ENCODE data around the gene BCL7A. TPM values are rescaled to one million over a fixed set of nuclear protein-coding genes. Genes with fewer than 3 reads are reported as not detected.

The BCL7A gene
- total and polyA plus RNA-seq, 4 donors: 3.5 to 8.3 (median 4.9) TPM

GRCh38 chr12:121974026-121974985 is 47.4 kb upstream of the BCL7A start:
- no peaks in the 10 kb centered on the region for H3K36me3 ChIP-seq (ENCODE audit: control insufficient read depth in 4 of 4, insufficient read depth in 3 of 4, low read depth in 1 of 4, low read length in 3 of 4)
- no peaks in the 10 kb centered on the region for H3K27me3 ChIP-seq (ENCODE audit: control insufficient read depth in 4 of 4, insufficient read depth in 4 of 4, low read length in 3 of 4)
- 79% methylated on average over 13 of the region's 13 CpGs for WGBS
- TF ChIP-seq FOXA2 (IDR thresholded peaks at IDR 0.05): no peak
- TF ChIP-seq JUND (IDR thresholded peaks at IDR 0.05): no peak
- no peak for TF ChIP-seq RXRA (IDR thresholded peaks at IDR 0.05)
- TF ChIP-seq, protein P1, sequence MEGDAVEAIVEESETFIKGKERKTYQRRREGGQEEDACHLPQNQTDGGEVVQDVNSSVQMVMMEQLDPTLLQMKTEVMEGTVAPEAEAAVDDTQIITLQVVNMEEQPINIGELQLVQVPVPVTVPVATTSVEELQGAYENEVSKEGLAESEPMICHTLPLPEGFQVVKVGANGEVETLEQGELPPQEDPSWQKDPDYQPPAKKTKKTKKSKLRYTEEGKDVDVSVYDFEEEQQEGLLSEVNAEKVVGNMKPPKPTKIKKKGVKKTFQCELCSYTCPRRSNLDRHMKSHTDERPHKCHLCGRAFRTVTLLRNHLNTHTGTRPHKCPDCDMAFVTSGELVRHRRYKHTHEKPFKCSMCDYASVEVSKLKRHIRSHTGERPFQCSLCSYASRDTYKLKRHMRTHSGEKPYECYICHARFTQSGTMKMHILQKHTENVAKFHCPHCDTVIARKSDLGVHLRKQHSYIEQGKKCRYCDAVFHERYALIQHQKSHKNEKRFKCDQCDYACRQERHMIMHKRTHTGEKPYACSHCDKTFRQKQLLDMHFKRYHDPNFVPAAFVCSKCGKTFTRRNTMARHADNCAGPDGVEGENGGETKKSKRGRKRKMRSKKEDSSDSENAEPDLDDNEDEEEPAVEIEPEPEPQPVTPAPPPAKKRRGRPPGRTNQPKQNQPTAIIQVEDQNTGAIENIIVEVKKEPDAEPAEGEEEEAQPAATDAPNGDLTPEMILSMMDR (IDR thresholded peaks at IDR 0.05; ENCODE audit: low read depth, low read length, missing input control): no peak
- TF ChIP-seq, protein P2, sequence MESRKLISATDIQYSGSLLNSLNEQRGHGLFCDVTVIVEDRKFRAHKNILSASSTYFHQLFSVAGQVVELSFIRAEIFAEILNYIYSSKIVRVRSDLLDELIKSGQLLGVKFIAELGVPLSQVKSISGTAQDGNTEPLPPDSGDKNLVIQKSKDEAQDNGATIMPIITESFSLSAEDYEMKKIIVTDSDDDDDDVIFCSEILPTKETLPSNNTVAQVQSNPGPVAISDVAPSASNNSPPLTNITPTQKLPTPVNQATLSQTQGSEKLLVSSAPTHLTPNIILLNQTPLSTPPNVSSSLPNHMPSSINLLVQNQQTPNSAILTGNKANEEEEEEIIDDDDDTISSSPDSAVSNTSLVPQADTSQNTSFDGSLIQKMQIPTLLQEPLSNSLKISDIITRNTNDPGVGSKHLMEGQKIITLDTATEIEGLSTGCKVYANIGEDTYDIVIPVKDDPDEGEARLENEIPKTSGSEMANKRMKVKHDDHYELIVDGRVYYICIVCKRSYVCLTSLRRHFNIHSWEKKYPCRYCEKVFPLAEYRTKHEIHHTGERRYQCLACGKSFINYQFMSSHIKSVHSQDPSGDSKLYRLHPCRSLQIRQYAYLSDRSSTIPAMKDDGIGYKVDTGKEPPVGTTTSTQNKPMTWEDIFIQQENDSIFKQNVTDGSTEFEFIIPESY (IDR thresholded peaks at IDR 0.05): no peak
- no peak for TF ChIP-seq SP1 (IDR thresholded peaks at IDR 0.05)
- TF ChIP-seq TAF1 (conservative IDR thresholded peaks at IDR 0.05): no peak
- TF ChIP-seq EGR1 (IDR thresholded peaks at IDR 0.05; ENCODE audit: low read depth in 2 of 2): no peak
- TF ChIP-seq, protein P3, sequence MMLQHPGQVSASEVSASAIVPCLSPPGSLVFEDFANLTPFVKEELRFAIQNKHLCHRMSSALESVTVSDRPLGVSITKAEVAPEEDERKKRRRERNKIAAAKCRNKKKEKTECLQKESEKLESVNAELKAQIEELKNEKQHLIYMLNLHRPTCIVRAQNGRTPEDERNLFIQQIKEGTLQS (IDR thresholded peaks at IDR 0.05): no peak
- TF ChIP-seq GABPA (IDR thresholded peaks at IDR 0.05 in 1 of 2, conservative IDR thresholded peaks at IDR 0.05 in 1 of 2): no peak
- TF ChIP-seq HNF4A (conservative IDR thresholded peaks at IDR 0.05): no peak
- TF ChIP-seq HNF4G (IDR thresholded peaks at IDR 0.05): no peak
- TF ChIP-seq RAD21 (IDR thresholded peaks at IDR 0.05): no peak
- no peak for TF ChIP-seq YY1 (IDR thresholded peaks at IDR 0.05)
- TF ChIP-seq, protein P4, sequence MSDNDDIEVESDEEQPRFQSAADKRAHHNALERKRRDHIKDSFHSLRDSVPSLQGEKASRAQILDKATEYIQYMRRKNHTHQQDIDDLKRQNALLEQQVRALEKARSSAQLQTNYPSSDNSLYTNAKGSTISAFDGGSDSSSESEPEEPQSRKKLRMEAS (IDR thresholded peaks at IDR 0.05): no peak
- H3K27ac ChIP-seq (ENCODE audit: low read depth in 1 of 2, low read length in 2 of 2): no peak overlapping the region
- no peaks in the 10 kb centered on the region for H3K4me1 ChIP-seq (ENCODE audit: control insufficient read depth in 4 of 4, insufficient read depth in 4 of 4, low read length in 3 of 4)
- no peak overlapping the region for H3K4me3 ChIP-seq (ENCODE audit: low read depth in 1 of 3, low read length in 3 of 3)
- no peak for DNase-seq (ENCODE audit: low spot score)
- H3K9ac ChIP-seq (ENCODE audit: low read depth in 1 of 2, low read length in 2 of 2): no peak overlapping the region
- no peaks in the 10 kb centered on the region for H3K9me3 ChIP-seq (ENCODE audit: control insufficient read depth in 4 of 4, low read length in 3 of 4)

DNA sequence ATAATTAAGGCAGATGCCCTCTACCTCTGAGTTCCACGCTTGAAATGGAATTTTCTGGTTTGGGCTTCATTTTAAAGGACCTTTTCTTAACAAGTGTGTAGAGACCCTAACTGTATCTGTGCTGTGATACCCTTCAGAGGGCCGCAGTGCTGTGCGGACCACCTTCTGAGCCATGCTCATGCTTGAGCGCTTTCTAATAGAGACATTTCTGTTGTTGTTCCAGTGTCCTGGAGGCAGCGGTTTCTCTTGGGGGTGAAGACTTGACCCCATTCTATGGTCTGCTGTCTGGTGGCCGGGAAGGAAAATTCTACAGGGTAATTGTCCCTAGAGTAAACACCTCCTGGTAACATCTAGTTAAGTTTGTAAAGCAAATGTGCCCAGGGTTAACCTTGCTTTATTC is 46.7 kb upstream of the BCL7A start:
- Histone ChIP-seq H3K36me3 (ENCODE audit: control insufficient read depth in 4 of 4, insufficient read depth in 3 of 4, low read depth in 1 of 4, low read length in 3 of 4) (no peaks in the 10 kb centered on the region), H3K9me3 (ENCODE audit: control insufficient read depth in 4 of 4, low read length in 3 of 4) (no peaks in the 10 kb centered on the region), H3K27me3 (ENCODE audit: control insufficient read depth in 4 of 4, insufficient read depth in 4 of 4, low read length in 3 of 4) (no peaks in the 10 kb centered on the region), H3K4me1 (ENCODE audit: control insufficient read depth in 4 of 4, insufficient read depth in 4 of 4, low read length in 3 of 4) (no peaks in the 10 kb centered on the region), H3K4me3 (ENCODE audit: low read depth in 1 of 3, low read length in 3 of 3) (no peak overlapping the region), H3K27ac (ENCODE audit: low read depth in 1 of 2, low read length in 2 of 2) (no peak overlapping the region), H3K9ac (ENCODE audit: low read depth in 1 of 2, low read length in 2 of 2) (no peak overlapping the region)
- no peak for DNase-seq (ENCODE audit: low spot score)
- WGBS: 92% methylated on average over 6 of the region's 6 CpGs
- TF ChIP-seq HNF4G (IDR thresholded peaks at IDR 0.05) (no peak), NR2F2 (IDR thresholded peaks at IDR 0.05) (no peak), RXRA (IDR thresholded peaks at IDR 0.05) (no peak), FOXA1 (IDR thresholded peaks at IDR 0.05) (no peak), HNF4A (conservative IDR thresholded peaks at IDR 0.05) (no peak), SP1 (IDR thresholded peaks at IDR 0.05) (no peak), TAF1 (conservative IDR thresholded peaks at IDR 0.05) (no peak), FOXA2 (IDR thresholded peaks at IDR 0.05) (no peak)
- TF ChIP-seq, protein P3 (IDR thresholded peaks at IDR 0.05): no peak
- TF ChIP-seq, protein P1 (IDR thresholded peaks at IDR 0.05; ENCODE audit: low read depth, low read length, missing input control): no peak
- TF ChIP-seq, protein P4 (IDR thresholded peaks at IDR 0.05): no peak
- TF ChIP-seq, protein P5, sequence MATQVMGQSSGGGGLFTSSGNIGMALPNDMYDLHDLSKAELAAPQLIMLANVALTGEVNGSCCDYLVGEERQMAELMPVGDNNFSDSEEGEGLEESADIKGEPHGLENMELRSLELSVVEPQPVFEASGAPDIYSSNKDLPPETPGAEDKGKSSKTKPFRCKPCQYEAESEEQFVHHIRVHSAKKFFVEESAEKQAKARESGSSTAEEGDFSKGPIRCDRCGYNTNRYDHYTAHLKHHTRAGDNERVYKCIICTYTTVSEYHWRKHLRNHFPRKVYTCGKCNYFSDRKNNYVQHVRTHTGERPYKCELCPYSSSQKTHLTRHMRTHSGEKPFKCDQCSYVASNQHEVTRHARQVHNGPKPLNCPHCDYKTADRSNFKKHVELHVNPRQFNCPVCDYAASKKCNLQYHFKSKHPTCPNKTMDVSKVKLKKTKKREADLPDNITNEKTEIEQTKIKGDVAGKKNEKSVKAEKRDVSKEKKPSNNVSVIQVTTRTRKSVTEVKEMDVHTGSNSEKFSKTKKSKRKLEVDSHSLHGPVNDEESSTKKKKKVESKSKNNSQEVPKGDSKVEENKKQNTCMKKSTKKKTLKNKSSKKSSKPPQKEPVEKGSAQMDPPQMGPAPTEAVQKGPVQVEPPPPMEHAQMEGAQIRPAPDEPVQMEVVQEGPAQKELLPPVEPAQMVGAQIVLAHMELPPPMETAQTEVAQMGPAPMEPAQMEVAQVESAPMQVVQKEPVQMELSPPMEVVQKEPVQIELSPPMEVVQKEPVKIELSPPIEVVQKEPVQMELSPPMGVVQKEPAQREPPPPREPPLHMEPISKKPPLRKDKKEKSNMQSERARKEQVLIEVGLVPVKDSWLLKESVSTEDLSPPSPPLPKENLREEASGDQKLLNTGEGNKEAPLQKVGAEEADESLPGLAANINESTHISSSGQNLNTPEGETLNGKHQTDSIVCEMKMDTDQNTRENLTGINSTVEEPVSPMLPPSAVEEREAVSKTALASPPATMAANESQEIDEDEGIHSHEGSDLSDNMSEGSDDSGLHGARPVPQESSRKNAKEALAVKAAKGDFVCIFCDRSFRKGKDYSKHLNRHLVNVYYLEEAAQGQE (IDR thresholded peaks at IDR 0.05): no peak
